HG03442 (cell line): ENCODE results near the gene BMP8A.
A peak's percentile ranks its signal among the peaks of the same experiment; 100 is the strongest.
"Not testable (repeated sequence)": the region's sequence is repeated elsewhere in the genome, so short reads cannot be mapped to it uniquely, and the experiment has no call there.

ENCODE experiments used
- ATAC-seq: cut with Tn5 transposase; IDR thresholded peaks from one replicate; pipeline ENCODE4 v1.9.1; 2021; ENCODE audit warnings: mild to moderate bottlenecking, moderate library complexity; ENCODE audit not compliant: unreplicated experiment

The BMP8A gene

DNA sequence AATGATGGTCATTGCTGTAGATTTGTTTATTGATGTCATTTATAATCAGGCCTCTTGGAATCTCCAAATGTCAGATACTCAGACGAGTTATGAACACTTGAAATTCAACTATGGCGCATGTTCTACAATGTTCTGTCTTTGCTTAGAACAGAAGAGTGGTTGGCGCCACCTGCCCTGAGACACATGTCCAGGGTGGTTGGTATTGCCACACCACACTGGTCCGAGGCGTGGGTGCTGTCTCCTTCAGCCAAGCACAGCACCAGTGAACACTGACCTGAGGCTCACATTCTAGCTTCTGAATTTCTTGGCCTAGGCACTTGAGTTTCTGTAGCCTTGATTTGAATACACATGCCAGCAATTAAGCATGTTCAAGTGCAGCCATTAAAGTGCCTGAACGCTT, 10.1 kb upstream of the BMP8A start:
- no peak for ATAC-seq

DNA sequence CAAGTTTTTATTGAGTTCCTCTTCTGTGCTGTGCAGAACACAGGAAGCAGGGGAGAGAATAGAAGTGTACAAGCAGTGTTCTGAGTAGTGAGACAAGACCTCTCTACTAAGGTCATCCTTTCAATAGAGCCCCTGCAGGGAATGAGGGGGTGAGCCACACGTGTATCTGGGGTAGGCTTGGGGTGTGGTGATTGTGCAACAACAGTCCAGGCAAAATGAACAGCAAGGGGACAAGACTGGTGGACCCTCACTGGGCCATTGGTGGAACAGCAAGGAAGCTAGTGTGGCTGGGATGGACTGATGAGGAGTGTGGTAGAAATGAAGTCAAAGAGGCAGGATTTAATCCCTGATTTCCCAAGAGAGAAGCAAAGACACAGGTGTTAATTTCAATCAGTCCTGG, 8.2 kb upstream of the BMP8A start:
- no peak for ATAC-seq

DNA sequence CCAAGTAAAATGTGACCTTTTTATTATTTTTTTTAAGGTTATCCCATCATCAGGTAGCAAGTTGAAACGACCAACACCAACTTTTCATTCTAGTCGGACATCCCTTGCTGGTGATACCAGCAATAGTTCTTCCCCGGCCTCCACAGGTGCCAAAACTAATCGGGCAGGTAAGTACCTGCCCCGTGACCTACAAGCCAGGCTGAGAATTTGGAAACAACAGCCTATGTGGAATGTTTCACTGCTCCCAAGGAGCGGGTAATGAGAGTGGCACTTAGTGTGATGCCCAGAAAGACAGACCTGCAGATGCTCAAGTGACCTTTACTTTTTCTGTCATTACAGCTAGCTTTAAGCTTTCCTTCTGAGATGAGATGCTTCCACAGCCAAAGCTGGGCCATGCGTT, 6.9 kb upstream of the BMP8A start:
- no peak for ATAC-seq

DNA sequence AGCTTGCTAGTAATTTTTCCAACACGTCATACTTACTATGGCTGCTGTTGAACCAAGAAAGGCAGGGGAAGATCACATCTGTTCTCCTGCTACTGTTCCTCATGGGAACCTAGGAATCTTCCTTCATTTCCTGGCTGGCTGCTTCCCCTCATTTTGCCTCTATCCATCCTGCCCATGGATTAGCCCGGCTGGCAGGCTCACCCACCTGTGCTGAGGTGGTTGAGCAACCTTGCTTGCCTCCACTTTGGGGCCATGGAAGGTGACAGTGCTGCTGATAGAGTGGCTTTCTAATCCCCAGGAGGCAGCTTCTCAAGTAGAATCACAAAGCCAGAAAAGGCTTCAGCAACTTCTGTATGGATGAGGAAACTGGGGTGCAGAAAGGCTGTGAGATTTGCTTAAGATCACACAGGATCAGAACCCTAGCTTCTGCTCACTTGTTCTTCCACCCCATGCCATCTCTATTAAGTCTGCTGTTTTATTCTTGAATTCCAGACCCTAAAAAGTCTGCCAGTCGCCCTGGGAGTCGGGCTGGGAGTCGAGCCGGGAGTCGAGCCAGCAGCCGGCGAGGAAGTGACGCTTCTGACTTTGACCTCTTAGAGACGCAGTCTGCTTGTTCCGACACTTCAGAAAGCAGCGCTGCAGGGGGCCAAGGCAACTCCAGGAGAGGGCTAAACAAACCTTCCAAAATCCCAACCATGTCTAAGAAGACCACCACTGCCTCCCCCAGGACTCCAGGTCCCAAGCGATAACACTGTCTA, 6.2 kb upstream of the BMP8A start:
- no peak for ATAC-seq

DNA sequence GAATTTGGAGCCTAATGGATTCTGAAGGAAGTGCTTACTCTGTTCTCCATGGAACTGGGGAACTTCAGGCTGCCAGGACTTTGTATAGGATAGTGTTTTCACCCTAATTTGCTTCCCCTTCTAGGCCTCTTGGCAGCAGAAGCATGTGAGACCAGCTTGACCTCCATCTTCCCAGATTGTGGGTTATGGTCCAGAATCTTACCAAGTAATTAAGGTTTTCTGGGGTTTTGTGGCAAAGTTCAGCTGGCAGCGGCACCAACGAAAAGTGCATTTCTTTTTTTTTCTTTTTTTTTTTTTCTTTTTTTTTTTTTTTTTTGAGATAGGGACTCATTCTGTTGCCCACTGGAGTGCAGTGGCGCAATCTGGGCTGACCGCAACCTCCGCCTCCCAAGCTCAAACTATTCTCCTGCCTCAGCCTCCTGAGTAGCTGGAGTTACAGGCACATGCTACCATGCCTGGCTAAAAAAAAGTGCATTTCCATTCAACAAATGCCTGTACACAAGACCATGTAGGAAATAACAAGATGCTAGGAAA, 3.4 kb upstream of the BMP8A start:
- no peak for ATAC-seq

DNA sequence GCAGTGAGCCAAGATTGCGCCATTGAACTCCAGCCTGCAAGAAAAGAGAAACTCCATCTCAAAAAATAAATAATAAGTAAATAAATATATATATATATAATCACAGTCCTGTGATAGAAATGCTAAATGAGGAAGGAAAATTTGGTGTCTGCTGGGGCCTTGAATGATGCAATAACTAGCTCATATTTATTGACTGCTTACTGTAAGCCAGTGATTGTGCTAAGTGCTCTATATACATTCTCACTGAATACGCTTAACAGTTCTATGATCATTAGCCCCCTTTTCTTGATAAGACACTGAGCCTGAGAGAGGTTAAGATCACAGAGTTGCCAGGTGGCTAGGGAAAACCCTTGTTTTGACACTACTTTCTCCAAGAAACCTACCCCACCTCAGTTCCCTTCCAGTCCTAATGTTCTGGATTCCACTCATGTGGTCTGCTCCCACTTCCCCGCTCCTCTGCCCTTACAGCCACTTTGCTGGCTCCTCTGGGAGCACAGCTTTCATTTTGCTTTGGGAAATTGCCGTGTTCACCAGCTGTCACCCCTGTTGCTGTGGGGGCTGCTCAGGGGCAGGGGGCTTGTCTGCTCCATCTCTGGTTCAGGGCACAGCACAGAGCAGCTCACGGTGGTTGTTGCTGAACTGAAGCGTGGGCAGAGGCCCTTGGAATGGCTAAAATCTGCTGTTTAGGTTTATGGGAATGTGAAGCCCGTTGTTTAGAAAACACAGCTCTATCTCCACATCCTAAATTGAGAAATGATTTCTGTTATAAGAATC, 2.5 kb upstream of the BMP8A start:
- ATAC-seq, result no peak

DNA sequence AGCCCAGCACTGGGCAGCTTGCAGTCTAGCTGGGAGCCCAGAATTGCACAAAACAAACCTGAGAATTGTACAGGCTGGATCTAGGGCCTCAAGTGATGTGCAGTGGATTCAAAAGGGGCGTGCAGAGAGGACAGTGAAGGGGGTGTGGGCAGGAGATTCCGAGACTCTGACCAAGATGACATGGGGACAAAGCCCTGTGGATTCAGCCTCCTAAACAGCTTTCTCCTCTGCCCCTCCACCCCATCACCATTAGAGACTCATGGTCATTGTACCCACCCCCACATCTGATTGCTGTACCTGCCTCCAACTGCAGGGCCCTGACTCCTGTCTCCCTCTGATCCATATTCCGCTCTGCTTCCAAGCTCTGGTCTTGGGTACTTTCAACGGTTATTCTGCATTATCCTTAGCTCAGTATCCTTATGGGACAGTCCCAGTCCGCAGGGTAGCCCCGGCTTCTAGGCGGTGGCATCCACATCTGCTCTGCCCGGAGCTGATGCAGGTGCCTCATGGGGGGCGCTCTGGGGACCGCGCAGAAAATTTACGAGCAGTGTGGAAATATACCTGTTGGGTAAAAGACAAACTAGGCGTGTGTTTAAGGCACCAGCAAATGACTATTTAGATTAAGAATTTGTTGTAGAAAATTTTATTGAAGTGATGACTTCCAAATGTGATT, 1.7 kb upstream of the BMP8A start:
- no peak for ATAC-seq

DNA sequence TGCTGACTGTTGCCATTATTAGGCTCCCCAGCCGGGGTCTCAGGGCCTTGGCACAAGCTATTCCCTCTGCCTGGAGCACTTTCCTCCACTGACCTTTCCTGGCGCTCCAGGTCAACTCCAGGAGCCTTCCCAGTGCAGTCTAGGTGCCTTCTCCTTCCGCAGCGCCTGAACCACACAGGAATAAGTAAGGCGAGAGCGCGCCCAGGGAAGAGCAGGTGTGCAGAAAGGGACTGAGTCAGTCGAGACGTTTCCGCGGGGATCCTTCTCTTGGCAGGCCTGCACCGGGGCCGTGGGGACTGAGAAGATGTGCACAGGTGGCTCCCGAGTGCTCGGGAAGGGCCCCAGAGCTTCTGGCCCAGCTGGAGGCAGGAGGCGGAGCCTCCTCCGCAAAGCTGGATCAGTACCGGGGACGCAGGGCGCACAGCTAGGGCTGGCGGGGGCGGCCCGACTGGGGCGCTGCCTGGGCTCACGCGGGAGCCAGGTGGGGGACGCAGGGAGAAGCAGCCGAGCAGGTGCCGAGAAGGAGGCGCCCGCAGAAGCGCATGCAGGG, 765 bp upstream of the BMP8A start:
- peak; percentile 23 for ATAC-seq

DNA sequence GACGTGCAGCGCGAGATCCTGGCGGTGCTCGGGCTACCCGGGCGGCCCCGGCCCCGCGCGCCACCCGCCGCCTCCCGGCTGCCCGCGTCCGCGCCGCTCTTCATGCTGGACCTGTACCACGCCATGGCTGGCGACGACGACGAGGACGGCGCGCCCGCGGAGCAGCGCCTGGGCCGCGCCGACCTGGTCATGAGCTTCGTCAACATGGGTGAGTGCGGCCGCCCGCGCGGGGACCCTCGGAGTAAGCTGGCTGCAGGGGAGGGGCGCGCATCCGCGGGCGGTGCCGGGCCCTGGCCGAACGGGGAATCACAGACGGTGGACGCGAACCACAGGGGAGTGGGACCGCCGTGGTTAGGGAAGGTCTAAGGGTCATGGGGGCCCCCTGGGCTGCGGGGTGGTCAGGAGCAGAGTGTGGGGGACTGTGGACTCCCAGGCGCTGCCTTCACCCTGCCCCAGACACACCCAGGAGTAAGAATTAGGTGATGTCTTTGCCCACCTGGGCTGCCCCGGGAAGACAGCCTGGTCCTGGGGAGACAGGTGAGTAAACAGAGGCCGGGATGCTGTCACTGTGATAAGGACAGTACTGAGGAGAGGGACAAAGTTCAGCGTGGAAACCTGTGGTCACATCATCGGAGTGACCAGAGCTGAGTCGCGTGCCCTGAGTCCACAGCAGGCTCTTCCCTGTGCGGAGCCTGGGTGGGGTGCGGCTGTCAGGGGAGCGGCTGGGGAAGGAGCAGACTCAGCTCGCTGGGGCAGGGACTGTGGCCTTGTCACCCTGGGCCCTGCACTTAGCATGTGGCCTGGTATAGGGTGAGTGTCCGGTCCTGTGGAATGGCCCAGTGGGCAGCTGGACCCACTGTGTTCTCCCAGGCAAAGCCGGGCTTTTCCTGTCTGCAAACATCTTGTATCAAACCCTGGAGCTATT, 944 bp downstream of the BMP8A start:
- not testable (repeated sequence) for ATAC-seq

DNA sequence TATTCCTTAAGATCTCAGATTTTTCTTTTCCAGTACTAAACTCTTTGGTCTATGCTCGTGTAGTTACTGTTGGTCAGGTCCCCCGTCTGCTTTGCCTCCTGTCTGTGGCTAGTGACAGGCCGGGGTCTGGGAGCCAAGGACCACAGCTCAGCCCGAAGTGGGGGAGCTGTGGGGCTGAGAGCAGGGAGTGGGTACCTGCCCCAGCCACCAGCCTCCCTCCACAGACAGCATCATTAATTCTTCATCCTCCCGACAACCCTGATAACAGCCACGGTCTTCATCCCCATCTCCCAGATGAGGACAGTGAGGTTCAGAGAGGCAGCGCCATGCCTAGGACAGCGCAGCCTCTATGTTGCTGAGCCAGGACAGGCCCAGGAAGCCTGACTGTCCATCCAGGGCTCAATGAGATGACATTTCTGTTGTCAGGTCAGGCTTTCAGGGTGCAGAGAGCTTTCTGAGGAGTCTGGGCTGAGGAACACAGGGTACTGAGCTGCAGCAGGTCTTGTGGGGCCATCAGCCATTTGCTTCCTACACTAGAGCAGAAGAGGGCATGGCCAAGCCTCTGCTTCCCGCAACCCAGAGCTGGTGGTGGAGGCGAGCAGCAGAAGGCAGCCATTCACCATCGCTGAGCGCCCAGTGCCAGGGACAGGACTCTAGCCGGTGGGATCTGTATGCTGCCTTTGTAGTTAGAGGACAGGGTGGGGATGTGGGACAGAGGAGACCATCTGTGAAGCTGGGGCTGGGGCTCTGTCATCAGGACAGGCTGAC, 1.8 kb downstream of the BMP8A start:
- not testable (repeated sequence) for ATAC-seq

DNA sequence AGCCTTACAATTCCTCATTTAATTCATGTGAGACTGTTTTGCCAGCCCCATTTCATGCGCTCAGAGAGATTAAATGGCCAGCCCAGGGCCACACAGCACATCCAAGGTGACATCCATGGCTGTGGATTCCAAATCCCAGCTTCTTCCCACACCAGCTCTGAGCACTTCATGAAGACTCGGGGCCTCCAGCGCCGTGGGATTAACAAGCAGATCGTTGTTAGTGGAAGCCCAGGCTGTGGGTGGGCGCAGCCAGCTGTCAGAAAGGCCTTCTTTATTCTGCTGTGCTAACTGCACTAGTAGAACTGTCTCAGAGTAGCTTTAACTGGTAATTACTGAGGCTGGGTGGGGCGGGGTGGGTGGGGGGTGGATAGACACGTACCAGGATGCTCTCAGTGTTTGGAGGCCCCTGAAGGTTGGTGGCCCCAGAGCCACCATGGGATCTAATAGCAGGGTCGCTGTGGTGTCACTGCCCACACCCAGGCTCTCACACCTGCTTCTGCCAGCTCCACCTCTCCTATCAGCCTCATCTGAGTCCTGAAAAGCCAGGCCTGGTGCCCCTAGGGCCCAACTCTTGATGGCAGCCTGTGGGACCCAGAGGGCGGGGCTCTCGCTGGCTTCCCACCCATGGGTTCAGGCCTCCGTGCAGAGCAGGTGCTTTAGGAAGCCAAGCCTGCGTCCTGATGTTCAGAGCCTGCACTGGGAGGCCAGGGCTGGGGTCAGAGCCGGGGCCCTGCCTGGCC, 3.4 kb downstream of the BMP8A start:
- no peak for ATAC-seq

DNA sequence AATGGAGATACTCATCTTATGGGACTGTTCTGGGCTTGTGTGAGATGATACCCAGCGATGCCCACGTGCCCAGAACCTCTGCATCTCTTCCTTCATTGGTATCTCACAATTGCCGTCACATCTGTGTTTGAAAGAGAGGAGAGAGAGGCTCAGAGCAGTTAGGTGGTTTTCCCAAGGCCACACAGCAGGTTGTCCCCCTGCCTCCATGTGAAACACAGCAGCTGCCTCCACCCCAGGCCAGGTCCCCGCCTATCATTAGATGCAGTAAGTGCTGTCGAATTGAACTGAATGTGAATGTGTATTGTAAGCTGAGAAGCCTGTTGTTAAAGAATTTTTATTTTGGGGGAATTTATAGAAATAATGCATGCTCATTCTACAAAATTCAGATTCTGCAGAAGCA, 5.1 kb downstream of the BMP8A start:
- not testable (repeated sequence) for ATAC-seq

DNA sequence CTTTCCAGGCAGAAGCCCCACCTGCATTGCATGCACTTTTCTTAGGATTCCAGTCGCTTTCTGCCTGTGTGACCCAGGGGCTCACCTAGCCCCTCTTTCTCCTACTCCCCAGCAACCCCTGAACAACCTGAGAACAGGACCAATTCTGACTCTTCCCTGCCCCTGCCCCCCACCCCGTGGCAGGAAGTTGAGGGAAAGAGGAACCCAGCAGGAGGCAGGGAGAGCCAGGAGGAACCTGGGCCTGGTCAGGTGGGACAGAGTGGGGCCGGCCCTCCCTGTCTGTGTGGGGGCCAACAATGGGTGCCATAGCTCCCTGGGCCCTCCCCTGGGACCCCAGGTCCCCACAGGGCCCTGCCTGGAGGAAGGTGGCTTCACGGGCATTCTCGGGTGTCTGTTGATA, 6.1 kb downstream of the BMP8A start:
- ATAC-seq, result no peak

DNA sequence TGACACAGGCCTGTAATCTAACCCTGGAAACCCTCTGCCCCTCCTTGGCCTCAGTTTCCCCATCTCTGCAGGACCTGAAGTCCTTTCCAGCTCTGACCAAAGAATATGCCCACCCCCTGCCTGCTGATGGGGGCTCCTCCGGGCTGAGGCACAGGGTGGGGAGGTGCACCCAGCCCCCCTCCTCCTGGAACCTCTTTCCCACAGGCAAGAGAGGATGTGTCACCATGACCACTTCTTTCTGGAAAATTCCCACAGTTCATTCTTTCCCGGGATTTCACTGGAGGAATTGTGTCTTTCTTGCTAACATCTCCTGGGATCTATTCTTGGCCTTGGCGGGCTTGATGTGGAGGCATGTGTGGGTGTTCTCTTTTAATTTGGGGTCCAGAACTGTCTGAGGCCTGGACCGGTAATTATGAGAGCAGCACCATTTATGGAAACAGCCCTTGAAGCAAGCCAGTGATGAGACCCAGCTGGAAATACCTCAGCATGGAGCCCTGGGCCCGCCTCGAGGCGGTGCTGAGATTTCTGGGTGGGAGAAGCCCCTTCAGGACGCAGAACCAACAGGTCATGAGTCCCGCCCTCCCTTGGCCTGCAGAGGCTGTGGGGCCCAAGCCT, 6.8 kb downstream of the BMP8A start:
- ATAC-seq, result not testable (repeated sequence)

DNA sequence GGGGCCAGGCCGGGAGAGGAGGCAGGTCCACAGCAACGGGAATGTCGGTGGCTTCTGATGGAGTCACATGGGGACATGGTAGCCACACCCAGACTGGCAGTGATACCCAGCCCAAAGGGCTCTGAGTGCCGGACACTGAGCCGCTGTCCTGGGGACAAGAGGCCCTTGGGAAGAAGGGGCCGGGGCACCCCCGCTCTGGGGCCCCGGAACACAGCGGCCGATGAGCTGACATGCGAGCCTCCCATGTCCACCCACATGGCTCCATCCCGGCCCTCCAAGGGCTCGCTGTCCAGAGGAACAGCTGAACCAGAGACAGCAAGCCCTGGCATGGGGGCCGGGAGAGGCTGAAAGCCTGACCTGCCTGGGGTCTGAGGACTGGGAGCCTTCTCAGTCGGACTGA, 7.4 kb downstream of the BMP8A start:
- ATAC-seq, result not testable (repeated sequence)

DNA sequence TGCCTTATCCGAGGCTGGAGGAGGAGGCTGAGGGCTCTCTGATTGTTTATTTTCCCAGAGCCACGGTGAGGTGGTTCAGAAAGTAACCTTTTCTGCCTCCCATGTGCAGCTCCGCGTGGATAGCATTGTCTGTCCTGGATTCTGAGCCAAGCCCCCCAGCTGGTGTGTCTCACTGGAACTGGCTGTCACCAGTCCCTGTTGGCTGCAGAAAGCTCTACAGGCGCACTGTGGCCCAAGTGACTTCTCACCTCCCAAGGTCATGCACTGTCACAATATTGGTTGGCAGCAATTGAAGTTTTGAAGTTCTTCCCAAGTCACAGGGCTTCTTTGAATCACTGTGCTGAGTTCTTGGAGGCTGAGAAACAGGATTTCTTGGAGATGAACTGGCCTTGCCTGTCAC, 8.2 kb downstream of the BMP8A start:
- ATAC-seq, result no peak

DNA sequence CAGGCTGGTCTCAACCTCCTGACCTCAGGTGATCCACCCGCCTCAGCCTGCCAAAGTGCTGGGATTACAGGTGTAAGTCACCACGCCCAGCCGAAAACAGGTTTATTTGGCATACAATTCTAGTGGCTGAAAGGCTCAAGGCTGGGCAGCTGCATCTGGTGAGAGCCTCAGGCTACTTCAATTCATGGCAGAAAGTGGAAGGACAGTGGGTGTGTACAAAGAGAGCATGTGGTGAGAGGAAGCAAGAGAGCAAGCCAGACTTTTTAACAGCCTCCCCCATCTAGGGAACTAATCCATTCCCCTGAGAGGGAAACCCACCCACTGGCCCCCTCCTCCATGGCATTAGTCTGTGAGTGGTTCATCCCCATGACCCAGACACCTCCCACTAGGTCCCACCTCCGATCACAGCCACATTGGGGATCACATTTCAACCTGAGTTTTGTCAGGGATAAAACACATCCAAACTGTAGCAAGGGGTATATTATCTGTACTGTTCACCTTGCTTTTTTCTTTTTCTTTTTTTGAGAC, 9.5 kb downstream of the BMP8A start:
- ATAC-seq, result no peak

DNA sequence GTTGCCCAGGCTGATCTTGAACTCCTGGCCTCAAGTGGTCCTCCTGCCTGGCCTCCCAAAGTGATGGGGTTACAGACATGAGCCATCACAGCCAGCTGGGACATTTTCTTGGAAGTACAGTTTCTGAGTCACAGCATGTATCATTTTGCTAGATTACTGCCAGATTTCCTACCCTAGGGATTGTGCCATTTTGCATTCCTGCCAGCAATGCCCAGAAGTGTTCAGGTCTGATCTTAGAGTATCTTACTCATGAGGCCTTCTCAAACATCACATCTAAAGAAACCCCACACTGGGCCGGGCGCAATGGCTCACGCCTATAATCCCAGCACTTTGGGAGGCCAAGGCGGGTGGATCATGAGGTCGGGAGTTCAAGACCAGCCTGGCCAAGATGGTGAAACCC, 10.2 kb downstream of the BMP8A start:
- no peak for ATAC-seq
